Activated T-cell treated with anti-CD3 and anti-CD28 coated beads, Interleukin-2, amount 50 U/mL, for 24 hours (primary cell): ENCODE measurements around the gene SOX5.

Source experiments
- DNase-seq: peaks from one replicate; pipeline ENCODE4 v3.0.0-alpha.2; 2020
- H3K27ac Mint-ChIP-seq: 2 replicates; pipeline ENCODE4 v1.8.0; 2020; ENCODE audit warnings: mild to moderate bottlenecking, mixed read lengths
- H3K27me3 Mint-ChIP-seq: 2 replicates; pipeline ENCODE4 v1.8.0; 2020; ENCODE audit warnings: mixed read lengths
- H3K36me3 Mint-ChIP-seq: 2 replicates; pipeline ENCODE4 v1.8.0; 2020; ENCODE audit warnings: low read depth, mixed read lengths
- H3K4me1 Mint-ChIP-seq: 2 replicates; pipeline ENCODE4 v1.8.0; 2020; ENCODE audit warnings: low read depth, mixed read lengths
- H3K4me3 Mint-ChIP-seq: 2 replicates; pipeline ENCODE4 v1.8.0; 2020; ENCODE audit warnings: mild to moderate bottlenecking, moderate library complexity, mixed read lengths
- H3K9me3 Mint-ChIP-seq: 2 replicates; pipeline ENCODE4 v1.8.0; 2020; ENCODE audit warnings: mixed read lengths

SOX5 gene

GRCh38 chr12:23634344-23634743 lies 315.1 kb downstream of the SOX5 start:
- no peaks in the 10 kb centered on the region for H3K4me1 Mint-ChIP-seq
- no peak overlapping the region for H3K4me3 Mint-ChIP-seq
- no peaks in the 10 kb centered on the region for H3K36me3 Mint-ChIP-seq
- no peak overlapping the region for H3K27ac Mint-ChIP-seq
- DNase-seq, result no peak
- peaks cover 6% of the 10 kb centered on the region for H3K9me3 Mint-ChIP-seq
- H3K27me3 Mint-ChIP-seq, result no peaks in the 10 kb centered on the region

DNA sequence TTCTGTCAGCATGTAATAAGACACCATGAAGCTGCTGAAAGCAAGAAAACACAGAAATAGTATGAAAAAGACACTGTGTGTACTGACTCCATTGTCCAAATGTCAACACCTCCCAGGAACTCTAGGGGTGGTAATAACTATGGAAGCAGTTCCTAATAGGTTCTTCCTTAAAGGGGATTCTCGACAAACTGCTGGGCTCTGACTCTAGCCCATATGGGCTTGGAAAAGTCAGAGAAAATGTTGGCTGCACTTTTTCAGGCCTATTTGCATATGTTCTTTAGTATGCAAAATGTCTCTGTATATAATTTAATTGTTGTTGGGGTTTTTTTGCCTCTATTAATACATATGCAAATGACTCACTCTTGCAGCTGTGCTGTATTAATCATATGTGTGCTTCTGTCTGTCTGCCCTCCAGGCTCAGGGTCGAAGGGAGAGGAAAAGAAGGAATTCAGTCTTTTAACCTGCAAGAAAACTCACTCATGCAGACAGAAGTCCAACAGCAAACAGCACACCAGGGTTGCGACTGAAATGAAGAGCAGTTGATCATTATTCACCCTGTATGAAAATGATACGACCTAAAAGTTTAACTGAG lies 317.6 kb downstream of the SOX5 start:
- no peak overlapping the region for H3K27ac Mint-ChIP-seq
- DNase-seq, result no peak
- H3K27me3 Mint-ChIP-seq, result no peaks in the 10 kb centered on the region
- no peaks in the 10 kb centered on the region for H3K9me3 Mint-ChIP-seq
- no peaks in the 10 kb centered on the region for H3K4me1 Mint-ChIP-seq
- no peak overlapping the region for H3K4me3 Mint-ChIP-seq
- H3K36me3 Mint-ChIP-seq, result no peaks in the 10 kb centered on the region

- DNase-seq, result no peak
These were observed 318.9 kb downstream of the SOX5 start for GRCh38 chr12:23630524-23630923.

DNA sequence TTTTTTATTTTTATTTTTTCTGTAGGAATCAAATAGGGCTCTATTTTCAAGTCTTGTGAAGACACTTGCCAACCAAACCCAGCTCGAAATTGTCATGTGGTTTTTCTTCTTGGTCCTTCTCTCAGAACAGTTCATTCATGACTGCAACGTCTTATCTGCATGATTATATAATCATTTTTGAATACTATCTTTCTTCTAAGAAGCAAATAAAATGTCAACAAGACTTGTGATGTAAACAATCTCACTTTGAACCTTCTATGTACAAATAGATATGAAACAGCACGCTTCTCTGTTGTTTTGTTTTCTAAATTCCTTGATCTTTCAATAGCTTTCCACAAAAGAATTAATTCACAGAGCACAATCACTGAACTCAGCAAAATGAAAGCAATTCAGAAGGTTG lies 320.7 kb downstream of the SOX5 start:
- Mint-ChIP-seq H3K4me1 (no peaks in the 10 kb centered on the region), H3K9me3 (no peaks in the 10 kb centered on the region), H3K4me3 (no peak overlapping the region), H3K27ac (no peak overlapping the region), H3K27me3 (no peaks in the 10 kb centered on the region), H3K36me3 (no peaks in the 10 kb centered on the region)
- DNase-seq, result no peak

More at GRCh38 chr12:23630524-23630923, 318.9 kb downstream of the SOX5 start:
- Mint-ChIP-seq H3K9me3 (no peaks in the 10 kb centered on the region), H3K4me1 (no peaks in the 10 kb centered on the region), H3K27me3 (no peaks in the 10 kb centered on the region), H3K36me3 (no peaks in the 10 kb centered on the region), H3K4me3 (no peak overlapping the region), H3K27ac (no peak overlapping the region)

- Mint-ChIP-seq H3K9me3 (no peaks in the 10 kb centered on the region), H3K4me1 (no peaks in the 10 kb centered on the region), H3K27ac (no peak overlapping the region), H3K36me3 (no peaks in the 10 kb centered on the region), H3K27me3 (no peaks in the 10 kb centered on the region), H3K4me3 (no peak overlapping the region)
- no peak for DNase-seq
These were observed 322.7 kb downstream of the SOX5 start for GRCh38 chr12:23626791-23627190.

DNA sequence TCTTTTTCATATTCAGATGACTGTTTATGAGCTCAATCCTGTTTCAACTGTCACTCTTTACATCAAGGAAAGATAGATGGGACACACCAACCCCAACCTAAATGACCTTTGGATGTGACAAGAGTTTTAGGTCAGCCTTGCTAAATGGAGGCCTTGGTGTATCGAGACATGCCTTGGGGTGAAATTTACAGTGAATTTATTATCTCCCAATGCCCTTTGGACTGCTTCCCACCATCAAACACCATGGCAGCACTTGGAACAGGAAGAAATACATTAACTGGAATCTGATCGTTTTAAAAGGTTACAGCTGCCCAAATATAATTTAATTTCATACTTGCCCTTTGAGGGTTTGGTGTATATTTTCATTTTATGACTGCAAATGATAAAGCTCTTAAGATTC lies 327.6 kb downstream of the SOX5 start:
- H3K27ac Mint-ChIP-seq, result no peak overlapping the region
- no peaks in the 10 kb centered on the region for H3K27me3 Mint-ChIP-seq
- DNase-seq, result no peak
- no peaks in the 10 kb centered on the region for H3K36me3 Mint-ChIP-seq
- H3K4me3 Mint-ChIP-seq, result no peak overlapping the region
- H3K4me1 Mint-ChIP-seq, result no peaks in the 10 kb centered on the region
- peaks cover 2% of the 10 kb centered on the region for H3K9me3 Mint-ChIP-seq

DNA sequence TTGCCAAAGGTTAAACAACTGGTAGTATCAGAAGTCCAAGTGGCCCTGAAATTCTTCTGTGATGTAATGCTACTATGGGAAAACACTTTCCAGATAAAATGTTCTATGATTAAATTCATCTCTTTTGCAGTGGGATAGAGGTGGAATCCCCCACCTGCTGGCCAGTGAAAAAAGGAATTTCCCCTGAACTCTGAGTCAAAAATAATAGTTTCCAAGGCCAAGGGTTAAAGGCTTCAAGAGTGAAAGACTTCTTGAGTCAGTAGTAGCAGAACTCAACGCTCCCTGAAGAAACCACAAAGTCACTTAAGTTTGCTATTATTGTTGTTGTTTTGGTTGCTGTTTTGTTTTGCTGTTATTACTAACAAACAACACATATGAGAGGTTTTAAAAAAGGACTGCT lies 330.8 kb downstream of the SOX5 start:
- no peaks in the 10 kb centered on the region for H3K27me3 Mint-ChIP-seq
- peaks cover 9% of the 10 kb centered on the region for H3K9me3 Mint-ChIP-seq
- no peak for DNase-seq
- no peak overlapping the region for H3K4me3 Mint-ChIP-seq
- H3K36me3 Mint-ChIP-seq, result no peaks in the 10 kb centered on the region
- no peaks in the 10 kb centered on the region for H3K4me1 Mint-ChIP-seq
- no peak overlapping the region for H3K27ac Mint-ChIP-seq

- DNase-seq, result no peak
- peaks cover 11% of the 10 kb centered on the region for H3K9me3 Mint-ChIP-seq
- no peaks in the 10 kb centered on the region for H3K36me3 Mint-ChIP-seq
- no peak overlapping the region for H3K4me3 Mint-ChIP-seq
- no peak overlapping the region for H3K27ac Mint-ChIP-seq
- H3K4me1 Mint-ChIP-seq, result no peaks in the 10 kb centered on the region
- no peaks in the 10 kb centered on the region for H3K27me3 Mint-ChIP-seq
These were observed 331.7 kb downstream of the SOX5 start for GRCh38 chr12:23617749-23618148.

DNA sequence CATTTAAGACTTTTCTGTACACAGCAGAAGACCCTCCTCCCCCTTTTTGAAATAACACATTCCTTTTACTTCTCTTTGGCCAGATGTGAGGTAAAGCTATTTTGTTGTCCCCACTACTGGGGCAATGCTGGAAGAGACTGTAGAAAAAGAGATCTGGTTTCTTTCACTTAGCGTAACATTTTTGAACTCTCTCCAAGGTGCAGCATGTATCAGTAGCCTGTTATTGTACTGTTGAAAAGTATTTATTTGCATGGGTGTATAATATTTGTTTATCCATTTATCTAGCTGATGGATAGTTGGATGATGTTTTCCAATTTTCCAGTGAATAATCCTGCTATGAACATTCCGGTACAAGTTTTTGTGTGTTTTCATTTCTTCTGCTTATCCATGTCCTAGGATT lies 335.2 kb downstream of the SOX5 start:
- Mint-ChIP-seq H3K9me3 (peaks cover 9% of the 10 kb centered on the region), H3K4me3 (no peak overlapping the region), H3K4me1 (no peaks in the 10 kb centered on the region), H3K27me3 (no peaks in the 10 kb centered on the region), H3K27ac (no peak overlapping the region), H3K36me3 (no peaks in the 10 kb centered on the region)
- no peak for DNase-seq

DNA sequence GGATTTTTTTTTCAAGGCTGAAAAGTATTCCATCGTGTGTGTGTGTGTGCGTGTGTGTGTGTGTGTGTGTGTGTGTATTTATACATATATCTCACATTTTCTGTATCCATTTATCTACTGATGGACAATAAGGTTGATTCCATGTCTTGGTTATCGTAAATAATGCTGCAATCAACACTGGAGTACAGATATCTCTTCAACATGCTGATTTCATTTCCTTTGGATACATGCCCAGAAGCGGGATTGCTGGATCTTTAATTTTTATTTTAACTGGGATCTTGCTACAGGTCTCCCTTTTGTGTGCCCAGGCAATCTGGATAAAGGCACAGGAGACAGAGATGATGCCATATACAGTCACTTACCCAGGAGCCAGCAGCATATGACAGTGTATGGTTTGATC lies 338.1 kb downstream of the SOX5 start:
- no peak for DNase-seq
- H3K27me3 Mint-ChIP-seq, result no peaks in the 10 kb centered on the region
- H3K9me3 Mint-ChIP-seq, result peaks cover 6% of the 10 kb centered on the region
- no peak overlapping the region for H3K27ac Mint-ChIP-seq
- H3K36me3 Mint-ChIP-seq, result no peaks in the 10 kb centered on the region
- H3K4me3 Mint-ChIP-seq, result no peak overlapping the region
- no peaks in the 10 kb centered on the region for H3K4me1 Mint-ChIP-seq

- Mint-ChIP-seq H3K4me3 (no peak overlapping the region), H3K36me3 (no peaks in the 10 kb centered on the region), H3K27me3 (no peaks in the 10 kb centered on the region), H3K4me1 (no peaks in the 10 kb centered on the region), H3K9me3 (peaks cover 18% of the 10 kb centered on the region), H3K27ac (no peak overlapping the region)
- DNase-seq, result no peak
These were observed 348.6 kb downstream of the SOX5 start for GRCh38 chr12:23600919-23601318.

DNA sequence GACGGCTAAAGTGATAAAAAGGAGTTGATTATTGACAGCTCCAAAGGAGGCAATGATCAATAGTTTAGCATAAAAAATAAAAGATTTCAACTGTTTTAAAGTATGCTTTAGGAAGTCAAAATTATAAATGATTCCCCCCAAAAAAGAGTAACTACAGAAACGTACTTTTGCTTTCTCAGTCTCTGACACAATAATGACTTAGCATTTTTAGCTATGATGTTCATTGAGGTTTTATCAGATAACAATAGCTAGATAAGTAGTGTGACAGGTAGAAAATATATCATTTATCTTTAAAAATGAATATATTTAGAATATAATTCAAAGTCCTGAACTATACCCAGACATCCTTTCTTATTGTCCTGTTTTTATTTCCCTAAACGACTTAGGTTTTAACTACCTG lies 352.9 kb downstream of the SOX5 start:
- Mint-ChIP-seq H3K4me3 (no peak overlapping the region), H3K4me1 (no peaks in the 10 kb centered on the region), H3K9me3 (peaks cover 17% of the 10 kb centered on the region), H3K27ac (no peak overlapping the region), H3K36me3 (no peaks in the 10 kb centered on the region), H3K27me3 (no peaks in the 10 kb centered on the region)
- no peak for DNase-seq

DNA sequence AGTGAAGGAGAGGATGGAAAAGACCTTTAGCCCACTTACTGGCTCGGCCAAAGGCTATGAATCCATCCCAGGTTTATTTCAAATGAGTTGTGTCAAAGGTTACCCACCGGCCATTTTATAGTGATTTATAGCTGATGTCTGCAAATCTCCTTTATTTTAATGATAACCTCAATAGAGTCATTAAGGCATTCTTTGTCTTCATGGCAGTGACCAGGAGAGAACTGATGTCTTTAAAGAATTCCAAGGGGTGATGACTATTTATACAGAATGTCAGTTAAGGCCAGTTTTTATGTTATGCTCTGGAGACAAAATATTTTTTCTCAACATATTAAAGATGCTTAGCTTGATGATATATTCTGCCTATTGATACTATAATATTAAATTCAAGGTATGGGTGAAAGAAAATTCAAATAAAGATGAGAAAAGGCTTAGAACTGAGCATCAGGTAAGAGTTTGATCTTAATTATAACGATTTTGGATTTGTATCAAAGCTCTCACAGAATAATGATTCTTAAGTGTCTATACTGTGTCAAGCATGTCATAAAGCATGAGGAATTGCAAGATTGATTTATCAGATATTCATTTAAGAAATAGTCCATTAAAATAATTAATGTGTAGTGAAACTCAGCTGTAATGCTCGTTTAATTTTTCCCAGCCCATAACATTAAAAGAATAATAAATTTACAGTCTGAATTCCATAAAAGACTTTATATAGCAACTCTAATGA lies 361.5 kb downstream of the SOX5 start:
- Mint-ChIP-seq H3K27me3 (no peaks in the 10 kb centered on the region), H3K4me1 (no peaks in the 10 kb centered on the region), H3K36me3 (no peaks in the 10 kb centered on the region), H3K4me3 (no peak overlapping the region), H3K27ac (no peak overlapping the region), H3K9me3 (peaks cover 6% of the 10 kb centered on the region)
- DNase-seq, result no peak

DNA sequence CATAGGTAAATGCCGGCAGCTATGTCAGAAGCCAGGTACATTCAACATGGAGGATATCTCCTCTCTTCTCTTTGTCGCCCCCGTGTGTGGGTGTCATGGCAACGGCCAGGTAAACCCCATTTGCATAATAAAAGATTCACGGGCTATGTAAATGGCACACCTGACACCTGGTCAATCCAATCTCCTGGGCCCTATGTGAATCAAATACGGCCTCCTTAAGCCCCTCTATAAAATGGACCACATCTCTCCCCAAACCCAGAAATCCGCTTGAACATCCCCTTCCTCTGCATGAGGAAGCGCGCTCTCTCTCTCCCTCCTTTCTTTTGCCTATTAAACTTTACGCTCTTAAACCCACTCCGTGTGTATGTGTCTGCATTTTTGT lies 363.7 kb downstream of the SOX5 start:
- no peaks in the 10 kb centered on the region for H3K4me1 Mint-ChIP-seq
- H3K9me3 Mint-ChIP-seq, result peaks cover 6% of the 10 kb centered on the region
- no peaks in the 10 kb centered on the region for H3K36me3 Mint-ChIP-seq
- H3K27me3 Mint-ChIP-seq, result no peaks in the 10 kb centered on the region
- DNase-seq, result no peak
- H3K4me3 Mint-ChIP-seq, result no peak overlapping the region
- H3K27ac Mint-ChIP-seq, result no peak overlapping the region

GRCh38 chr12:23585156-23585781 lies 364.2 kb downstream of the SOX5 start:
- H3K4me3 Mint-ChIP-seq, result no peak overlapping the region
- H3K27me3 Mint-ChIP-seq, result no peaks in the 10 kb centered on the region
- peaks cover 6% of the 10 kb centered on the region for H3K9me3 Mint-ChIP-seq
- no peaks in the 10 kb centered on the region for H3K4me1 Mint-ChIP-seq
- no peak for DNase-seq
- no peak overlapping the region for H3K27ac Mint-ChIP-seq
- no peaks in the 10 kb centered on the region for H3K36me3 Mint-ChIP-seq
